Measurements from ENCODE around the gene CAB39.

The CAB39 gene

DNA sequence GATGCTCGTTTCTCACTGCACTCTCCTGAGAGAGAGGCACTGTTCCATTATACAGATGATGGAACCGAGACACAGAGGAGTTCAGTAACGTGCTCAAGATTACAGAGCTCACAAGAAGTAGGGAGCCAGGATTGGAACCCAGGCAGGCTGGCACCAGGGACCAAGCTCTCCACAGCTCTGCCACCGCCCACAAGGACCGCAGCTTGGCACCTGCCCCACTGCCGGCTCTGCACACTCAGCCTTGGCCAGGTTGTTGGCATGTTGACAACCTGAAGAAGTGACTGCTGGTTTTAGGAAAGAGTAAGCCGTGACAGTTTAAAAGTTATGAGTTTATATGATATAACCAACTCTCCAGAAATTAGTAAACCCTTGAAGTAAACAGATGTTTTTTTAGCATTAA lies 104.1 kb downstream of the CAB39 start:
- DNase-seq (ENCODE audit: low read depth, low spot score), result no peak

DNA sequence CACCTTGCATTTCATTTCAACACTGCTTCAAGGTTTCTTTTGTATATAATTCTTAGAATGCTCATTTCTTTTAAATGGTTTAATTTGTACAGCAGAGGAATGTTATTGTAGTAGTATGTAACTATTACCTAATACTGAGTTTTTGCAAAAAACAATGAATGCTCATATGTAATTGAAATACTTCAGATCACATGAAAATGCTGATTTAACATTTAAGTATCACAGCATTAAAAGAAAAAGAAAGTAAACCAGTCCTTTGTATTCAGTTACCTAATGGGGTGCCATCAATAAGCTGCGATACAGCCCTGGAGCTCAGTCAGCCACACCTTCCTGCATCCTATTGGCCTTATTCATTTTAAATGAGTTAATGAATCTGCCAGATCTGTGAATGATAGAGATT lies 106.8 kb downstream of the CAB39 start:
- DNase-seq (ENCODE audit: low read depth, low spot score), result no peak

DNA sequence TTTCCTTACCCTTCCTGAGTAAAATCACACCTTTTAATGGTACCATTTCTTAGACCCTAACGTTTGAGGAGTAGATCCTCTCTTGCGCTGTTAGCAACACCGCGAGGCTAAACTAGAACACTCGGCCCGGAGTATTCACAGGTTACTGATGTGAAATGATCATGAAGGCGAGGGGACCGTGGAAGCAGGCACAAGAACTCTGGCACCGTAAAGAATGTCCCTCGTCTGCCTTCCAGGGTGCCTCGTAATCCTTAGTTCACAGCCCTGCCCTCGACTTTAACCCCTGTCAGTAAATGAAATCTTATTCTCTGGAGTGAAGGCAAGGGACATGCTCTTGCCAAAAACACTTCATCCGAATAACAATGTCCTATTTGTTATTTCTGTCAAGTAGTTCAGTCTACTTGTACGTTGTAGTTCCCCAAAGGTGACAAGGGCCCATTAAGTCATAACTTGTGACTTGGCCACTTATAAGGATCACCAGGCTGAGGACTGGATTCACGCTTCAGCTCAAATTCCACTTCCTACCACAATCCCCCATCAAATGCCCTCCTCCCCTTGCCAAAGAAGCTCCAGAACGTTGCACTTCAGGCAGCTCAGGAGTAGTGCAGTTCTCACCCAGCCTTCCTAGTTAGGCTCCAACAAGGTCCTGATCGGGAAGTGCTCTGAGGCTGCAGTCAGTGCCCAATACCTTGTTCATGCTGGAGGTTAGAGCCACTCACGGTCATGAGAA lies 108.8 kb downstream of the CAB39 start:
- DNase-seq (ENCODE audit: low read depth, low spot score), result no peak

DNA sequence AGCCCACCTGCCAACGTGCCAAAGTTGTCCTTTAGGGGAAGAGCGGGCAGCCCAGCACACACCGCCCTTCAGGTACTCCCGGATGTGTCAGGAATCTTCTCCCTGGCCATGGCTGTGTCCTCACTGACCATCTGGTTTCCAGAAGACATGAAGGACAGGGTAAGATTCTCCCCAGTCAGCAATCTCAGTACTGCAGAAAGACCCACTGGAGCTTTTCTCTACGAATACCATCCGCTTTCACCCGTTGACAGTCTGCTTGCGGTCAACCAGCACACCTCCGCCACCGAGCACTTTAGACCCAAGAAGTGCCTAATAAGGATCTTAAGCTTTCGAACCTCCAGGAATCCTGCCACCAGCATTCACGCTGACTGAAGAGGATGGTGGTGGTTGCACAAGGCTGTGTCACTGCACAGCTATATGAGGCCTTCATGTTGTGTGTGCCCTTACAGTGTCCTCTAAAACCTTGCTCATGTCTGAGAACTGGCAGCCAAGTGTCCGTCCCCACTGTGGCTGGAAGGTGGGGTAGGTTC lies 109.4 kb downstream of the CAB39 start:
- no peak for DNase-seq (ENCODE audit: low read depth, low spot score)

DNA sequence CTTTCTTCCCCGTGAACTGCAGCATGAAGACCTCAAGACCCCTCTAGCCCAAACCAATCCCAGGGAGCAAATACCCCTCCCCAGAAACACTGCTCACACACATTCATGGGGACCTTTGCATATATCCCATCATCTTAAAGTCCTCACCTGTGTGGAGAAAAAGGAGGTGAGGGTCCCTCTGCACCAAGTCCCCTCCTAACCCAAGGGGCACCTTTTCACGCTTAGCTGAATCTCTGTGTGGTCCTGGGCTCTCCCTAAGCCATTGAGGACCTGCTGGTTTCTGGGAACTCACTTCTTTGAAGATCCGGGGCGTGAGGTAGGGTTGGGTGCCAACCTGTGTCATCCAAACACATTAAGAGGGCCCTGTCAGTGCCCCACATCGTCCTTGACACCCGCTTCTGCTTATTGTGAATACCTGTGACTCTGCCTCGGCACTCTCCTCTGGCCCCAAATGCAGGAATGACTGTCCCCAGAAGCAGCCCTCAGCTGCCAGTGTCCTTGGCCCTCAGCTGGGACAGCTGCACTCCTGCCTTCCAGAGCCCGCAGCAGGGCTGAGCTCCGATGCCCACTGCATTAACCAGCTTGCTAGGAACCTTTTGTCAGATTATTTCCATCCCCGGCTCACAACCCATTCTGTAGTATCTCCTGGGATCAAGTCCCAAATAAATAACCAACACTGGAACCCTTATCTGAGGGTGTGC lies 110.8 kb downstream of the CAB39 start:
- DNase-seq (ENCODE audit: low read depth, low spot score), result no peak

- peak; percentile 36 for DNase-seq (ENCODE audit: low read depth, low spot score)
Measured at GRCh38 chr2:230824406-230824978, 111.8 kb downstream of the CAB39 start.

DNA sequence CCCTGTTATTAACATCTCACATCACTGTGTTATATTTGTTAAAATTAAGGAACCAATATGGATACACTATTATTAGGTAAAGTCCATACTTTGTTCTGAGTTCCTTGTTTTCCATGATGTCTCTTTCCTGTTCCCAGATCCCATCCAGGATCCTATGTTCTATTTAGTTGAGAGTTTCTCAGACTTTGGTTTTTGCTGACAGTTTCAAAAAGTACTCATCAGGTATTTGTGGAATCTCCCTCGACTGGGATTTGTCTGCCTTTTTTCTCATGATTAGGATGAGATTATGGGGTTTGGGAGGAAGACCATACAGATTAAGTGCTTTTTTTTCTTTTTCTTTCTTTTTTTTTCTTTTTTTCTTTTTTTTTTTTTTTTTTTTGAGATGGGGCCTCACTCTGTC lies 112.7 kb downstream of the CAB39 start:
- DNase-seq (ENCODE audit: low read depth, low spot score), result no peak

DNA sequence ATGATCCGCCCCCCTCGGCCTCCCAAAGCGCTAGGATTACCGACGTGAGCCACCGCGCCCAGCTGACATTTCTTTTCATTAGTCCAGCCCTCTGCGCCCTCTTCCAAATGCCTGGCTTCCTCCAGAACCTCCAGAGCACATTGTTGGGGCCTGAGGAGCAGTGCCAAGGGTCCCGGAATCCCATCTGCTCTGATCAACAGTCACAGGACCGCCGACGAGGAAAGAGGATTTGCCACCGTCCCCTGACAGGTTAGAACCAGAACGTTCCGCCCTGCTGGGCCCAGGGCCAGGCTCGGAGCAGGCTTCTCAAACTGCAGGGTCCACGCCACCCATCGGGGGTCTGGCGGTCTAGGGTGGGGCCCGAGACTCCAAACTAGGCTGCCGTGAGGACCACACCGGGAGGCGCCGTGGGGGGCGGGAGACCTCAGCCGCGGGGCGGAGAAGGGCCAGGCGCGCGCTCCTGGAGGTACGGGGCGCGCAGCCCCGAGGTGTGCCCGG lies 115.2 kb downstream of the CAB39 start:
- no peak for DNase-seq (ENCODE audit: low read depth, low spot score)

- no peak for DNase-seq (ENCODE audit: low read depth, low spot score)
Measured at GRCh38 chr2:230828272-230828961, 115.8 kb downstream of the CAB39 start.

DNA sequence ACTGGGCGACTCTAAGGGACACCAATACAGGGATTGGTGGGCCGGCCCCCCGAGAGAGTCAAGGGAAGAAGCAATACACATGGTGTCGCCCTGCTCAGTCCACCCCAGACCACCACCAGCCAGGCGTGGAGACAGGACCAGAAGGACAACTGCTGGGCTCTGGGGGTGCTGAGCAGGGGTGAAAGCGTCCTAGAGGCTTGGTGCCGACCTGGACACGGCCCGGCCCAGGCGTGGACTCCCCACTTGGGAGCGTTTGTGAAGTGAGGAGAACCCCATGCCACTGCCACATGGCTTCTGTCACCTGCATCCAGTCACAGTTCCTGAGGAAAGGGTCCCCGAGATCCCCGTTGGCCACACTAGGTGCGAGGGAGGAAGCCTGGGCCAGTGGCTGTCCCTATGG lies 116.7 kb downstream of the CAB39 start:
- no peak for DNase-seq (ENCODE audit: low read depth, low spot score)

DNA sequence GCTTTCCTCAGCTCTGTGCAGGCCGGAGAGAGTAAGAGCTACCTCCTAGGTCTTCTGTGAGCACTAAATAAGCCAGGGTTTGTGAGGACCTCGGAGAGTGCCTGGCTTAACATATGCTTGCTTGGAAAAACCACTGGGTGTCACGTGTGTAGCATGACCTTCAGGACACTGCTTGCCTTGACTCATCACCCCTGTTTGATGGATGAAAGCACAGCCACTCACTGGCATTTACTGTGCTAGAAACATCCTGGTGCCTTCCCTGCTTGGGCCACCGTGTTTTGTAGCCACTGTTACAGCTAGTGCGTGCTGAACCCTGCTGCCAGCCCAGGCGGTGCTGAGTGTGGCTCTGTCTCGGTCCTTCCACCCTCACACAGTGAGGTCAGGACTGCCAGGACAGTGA lies 117.3 kb downstream of the CAB39 start:
- no peak for DNase-seq (ENCODE audit: low read depth, low spot score)

- DNase-seq (ENCODE audit: low read depth, low spot score), result no peak
Measured at GRCh38 chr2:230830428-230830827, 117.8 kb downstream of the CAB39 start.

DNA sequence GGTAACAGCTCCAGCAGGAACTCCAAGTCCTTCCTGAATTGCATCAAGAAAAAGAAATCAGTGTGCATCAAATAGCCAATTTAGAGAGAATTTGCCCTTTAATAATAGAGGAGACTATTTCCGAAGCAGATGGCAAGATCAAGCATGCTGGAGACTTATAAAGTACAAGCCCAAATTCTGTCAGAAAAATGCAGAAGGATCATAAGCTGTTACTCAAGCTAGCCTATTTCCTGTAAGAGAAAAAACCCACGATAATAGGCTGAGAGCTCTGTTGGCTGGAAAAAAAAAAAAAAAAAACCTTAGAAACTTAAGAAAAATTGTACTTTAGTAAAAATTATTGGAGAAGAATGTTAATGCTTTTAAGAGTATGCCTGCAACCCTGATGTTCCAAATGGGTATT lies 127.7 kb downstream of the CAB39 start:
- no peak for DNase-seq (ENCODE audit: low read depth, low spot score)

DNA sequence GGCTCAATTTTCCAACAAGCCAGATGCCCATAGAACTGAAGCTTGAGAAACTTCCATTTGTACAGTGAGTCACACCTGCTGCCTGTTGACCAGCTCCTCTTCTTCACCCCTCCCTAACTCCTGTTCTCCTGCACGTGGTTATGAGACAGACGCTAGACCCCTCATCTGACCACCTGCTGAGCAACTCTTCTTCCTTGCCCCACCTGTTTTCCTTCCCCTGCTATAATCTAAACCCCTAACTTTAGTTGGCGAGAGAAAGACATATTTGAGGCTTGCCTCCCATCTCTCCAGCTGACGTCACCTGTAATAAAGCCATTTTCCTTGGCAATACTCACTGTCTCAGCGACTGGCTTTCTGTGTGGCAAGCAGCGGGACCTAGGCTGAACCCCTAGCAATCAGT lies 129.8 kb downstream of the CAB39 start:
- no peak for DNase-seq (ENCODE audit: low read depth, low spot score)

DNA sequence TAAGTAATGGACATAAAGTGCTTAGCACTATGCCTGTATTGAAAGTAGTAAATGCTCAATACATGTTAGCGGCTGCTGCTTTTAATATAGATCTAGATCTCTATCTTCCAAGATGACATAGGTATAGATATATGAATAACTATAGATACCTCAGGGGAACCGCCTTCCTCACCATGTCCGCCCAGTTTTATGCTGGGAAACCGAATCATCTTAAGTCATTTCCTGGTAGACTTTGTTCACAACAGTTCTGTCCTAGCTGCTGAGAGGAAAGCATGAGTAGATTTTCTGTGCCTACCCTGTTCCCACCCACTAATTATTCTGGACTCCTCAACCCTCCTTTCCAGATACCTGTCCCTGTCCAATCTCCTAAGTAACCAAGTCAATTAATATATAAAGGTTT lies 130.5 kb downstream of the CAB39 start:
- DNase-seq (ENCODE audit: low read depth, low spot score), result no peak

- DNase-seq (ENCODE audit: low read depth, low spot score), result no peak
Measured at GRCh38 chr2:230846360-230846759, 133.7 kb downstream of the CAB39 start.

DNA sequence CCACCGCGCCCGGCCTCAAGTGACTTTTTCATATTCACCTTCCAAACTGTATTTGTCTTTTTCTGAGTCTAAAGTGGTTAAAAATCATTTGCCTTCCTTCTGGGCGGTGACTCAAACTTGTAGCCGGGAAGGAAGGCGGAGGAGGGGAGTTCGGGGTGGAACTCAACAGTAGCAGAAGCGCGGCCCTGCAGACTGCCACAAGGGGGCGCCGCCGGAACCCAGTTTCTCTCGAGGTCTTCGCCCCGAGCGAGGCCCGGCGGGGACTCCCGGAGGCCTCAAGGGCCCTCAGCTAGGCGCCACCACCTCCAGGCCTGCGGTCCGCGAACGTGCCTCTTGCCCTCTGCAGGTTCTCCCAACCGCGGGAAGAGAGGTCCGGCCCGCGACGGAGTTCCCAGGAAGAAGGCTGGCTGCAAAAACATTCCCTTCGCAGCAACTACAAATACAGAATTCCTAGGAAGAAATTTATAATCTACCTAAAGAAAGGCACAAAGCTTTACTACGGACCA lies 135.3 kb downstream of the CAB39 start:
- peak; percentile 72 for DNase-seq (ENCODE audit: low read depth, low spot score)

GRCh38 chr2:230849633-230850357 lies 137.2 kb downstream of the CAB39 start:
- peak; percentile 61 for DNase-seq (ENCODE audit: low read depth, low spot score)

GRCh38 chr2:230850358-230850658 lies 137.7 kb downstream of the CAB39 start:
- DNase-seq (ENCODE audit: low read depth, low spot score), result no peak

DNA sequence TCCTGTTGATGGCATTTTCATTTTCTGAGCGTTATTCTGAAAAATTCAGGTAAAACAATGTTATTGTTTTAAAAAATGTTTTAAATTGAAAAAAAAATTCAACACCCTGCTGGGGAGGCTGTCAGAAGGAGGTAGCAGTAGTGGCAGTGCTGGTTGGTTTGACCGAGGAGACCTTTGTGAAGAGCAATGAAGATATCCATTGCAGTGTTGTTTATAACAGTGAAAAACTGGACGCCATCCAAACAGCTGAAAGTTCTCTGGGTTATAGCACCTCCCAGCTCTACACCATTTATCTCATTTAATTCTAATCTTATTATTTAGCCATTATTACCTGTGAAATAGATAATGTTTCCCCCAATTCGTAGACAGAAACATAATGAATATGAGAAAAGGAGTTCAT lies 139.5 kb downstream of the CAB39 start:
- DNase-seq (ENCODE audit: low read depth, low spot score), result no peak

GRCh38 chr2:230861552-230862255 lies 149.1 kb downstream of the CAB39 start:
- DNase-seq (ENCODE audit: low read depth, low spot score), result no peak

Measured in activated CD4-positive, CD25-positive, alpha-beta regulatory T cell treated with anti-CD3 and anti-CD28 coated beads, Interleukin-2, amount 50 U/mL, for 16 hours (primary cell).